ENCODE results near the gene PDGFRA. TPM values are rescaled to one million over a fixed set of nuclear protein-coding genes. Genes with fewer than 3 reads are reported as not detected.
A peak's percentile ranks its signal among the peaks of the same experiment; 100 is the strongest.
"Not testable (repeated sequence)": the region's sequence is repeated elsewhere in the genome, so short reads cannot be mapped to it uniquely, and the experiment has no call there.

PDGFRA gene
- total RNA-seq, 1 experiment from 2014 or later = not detected

DNA sequence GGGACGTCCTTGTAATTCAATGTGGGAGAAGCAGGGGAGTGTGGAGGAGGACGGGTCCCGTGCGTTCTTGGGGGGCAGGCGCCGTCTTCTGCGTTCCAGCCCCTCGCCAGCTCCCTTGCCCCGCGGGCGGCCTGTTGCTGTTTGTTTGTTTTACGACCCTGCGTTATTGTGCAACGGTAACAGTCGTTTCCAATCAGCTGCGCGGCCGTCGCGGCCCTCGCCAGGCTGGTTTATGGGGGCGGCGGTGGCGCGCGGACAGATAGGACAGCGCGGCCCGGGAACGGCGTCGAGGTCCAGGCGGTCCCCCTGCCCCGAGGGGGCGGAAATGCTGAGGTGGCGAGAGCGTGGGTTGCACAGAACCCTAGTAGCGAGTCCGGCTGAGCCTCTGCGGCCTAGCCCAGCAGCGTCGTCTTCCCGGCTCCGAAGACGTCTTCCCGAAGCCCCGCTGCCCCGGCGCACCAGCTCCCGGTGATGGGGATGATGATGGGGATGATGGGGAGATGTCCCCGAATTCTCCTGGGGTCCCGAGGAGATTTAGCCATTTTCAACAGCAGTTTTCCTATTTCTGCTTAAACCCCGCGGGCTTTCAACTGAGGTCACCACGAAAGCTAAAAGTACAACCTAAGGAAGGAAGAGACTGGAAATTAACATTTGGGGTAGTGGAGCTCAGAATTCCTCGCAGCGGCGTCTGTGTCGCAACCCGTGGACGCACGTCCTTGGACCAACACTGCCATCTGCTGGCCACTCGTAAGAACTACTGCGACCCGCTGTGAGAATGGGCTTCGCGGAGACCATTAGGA lies 4.8 kb downstream of the PDGFRA start:
- no peaks in the 10 kb centered on the region for H3K36me3 ChIP-seq (ENCODE audit: low read depth)
- H3F3A ChIP-seq (ENCODE audit: insufficient read depth, low read depth) = no peaks in the 10 kb centered on the region
- no peaks in the 10 kb centered on the region for H4K20me1 ChIP-seq (ENCODE audit: insufficient read depth)
- H3K79me2 ChIP-seq (ENCODE audit: low read depth) = no peaks in the 10 kb centered on the region
- H3K4me1 ChIP-seq (replicated peaks; ENCODE audit: insufficient read depth) = no peaks in the 10 kb centered on the region
- POLR2A ChIA-PET (ENCODE audit: unreplicated experiment) = no interaction called here
- DNase-seq = peak in 1 of 2 experiments; percentile 47
- intact Hi-C loops (cut with micrococcal nuclease; ENCODE audit: unreplicated experiment) = loop anchor here (1.0 to 10.0 kb wide), 6 partner anchors 326 to 1999 kb away; no protein-coding TSS in a partner anchor
- no peaks in the 10 kb centered on the region for H3K27me3 ChIP-seq (ENCODE audit: insufficient read depth, low read depth)
- no peak overlapping the region for H3K27ac ChIP-seq
- H3K4me2 ChIP-seq = peak overlapping the region; percentile 62
- no peak overlapping the region for H2AFZ ChIP-seq
- H3K9me2 ChIP-seq (ENCODE audit: insufficient read depth) = no peaks in the 10 kb centered on the region
- no peaks in the 10 kb centered on the region for H3K9me3 ChIP-seq (ENCODE audit: insufficient read depth, low read depth)
- no peak for TF ChIP-seq EZH2 (IDR thresholded peaks at IDR 0.05; ENCODE audit: low read depth)
- TF ChIP-seq, protein P1, sequence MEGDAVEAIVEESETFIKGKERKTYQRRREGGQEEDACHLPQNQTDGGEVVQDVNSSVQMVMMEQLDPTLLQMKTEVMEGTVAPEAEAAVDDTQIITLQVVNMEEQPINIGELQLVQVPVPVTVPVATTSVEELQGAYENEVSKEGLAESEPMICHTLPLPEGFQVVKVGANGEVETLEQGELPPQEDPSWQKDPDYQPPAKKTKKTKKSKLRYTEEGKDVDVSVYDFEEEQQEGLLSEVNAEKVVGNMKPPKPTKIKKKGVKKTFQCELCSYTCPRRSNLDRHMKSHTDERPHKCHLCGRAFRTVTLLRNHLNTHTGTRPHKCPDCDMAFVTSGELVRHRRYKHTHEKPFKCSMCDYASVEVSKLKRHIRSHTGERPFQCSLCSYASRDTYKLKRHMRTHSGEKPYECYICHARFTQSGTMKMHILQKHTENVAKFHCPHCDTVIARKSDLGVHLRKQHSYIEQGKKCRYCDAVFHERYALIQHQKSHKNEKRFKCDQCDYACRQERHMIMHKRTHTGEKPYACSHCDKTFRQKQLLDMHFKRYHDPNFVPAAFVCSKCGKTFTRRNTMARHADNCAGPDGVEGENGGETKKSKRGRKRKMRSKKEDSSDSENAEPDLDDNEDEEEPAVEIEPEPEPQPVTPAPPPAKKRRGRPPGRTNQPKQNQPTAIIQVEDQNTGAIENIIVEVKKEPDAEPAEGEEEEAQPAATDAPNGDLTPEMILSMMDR (conservative IDR thresholded peaks at IDR 0.05) = peak; percentile 87
- no TSS peak for BruUV-seq (replicated peaks)
- H3K4me3 ChIP-seq = no peak overlapping the region; the same call in 1 of the 2 replicates
- CTCF ChIA-PET = interaction anchor here (0.6 to 1.8 kb wide), 2 partner anchors 66 to 325 kb away, joined by 3 to 11 read pairs; no protein-coding TSS in a partner anchor

DNA sequence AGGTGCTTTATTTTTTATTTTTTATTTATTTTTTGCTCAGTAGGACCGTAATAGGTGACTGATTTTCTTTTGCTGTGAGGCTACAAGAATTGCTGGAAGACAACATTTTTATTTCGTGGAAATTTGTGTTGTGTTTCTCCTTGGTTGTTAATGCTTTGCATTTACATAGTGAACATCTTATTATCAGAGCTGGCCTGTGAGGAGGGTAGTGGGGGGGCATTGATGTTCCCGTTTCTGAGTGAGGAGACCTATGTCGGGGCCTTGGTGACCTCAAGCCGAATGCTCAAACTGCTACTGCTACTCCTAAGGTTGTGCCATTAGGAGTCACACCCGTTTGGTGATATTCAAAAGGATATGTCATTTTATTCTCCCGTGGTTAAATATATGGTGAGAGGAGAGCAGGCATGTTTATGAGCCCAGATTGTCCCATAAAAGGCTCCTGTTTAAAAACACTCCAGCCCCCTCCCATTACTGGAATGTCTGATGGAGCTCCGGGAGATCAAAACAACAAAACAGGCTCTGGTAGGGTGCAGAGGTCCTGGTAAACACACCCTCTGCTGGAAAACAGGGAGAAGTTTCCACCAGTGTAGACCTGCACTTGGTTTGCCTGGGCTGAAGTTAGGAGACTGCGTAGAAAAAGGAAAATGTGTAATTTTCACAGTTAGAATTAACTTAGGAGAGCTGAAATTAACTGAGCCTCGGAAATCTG lies 5.6 kb downstream of the PDGFRA start:
- H3K9me3 ChIP-seq (ENCODE audit: insufficient read depth, low read depth) = no peaks in the 10 kb centered on the region
- H3F3A ChIP-seq (ENCODE audit: insufficient read depth, low read depth) = no peaks in the 10 kb centered on the region
- no peaks in the 10 kb centered on the region for H4K20me1 ChIP-seq (ENCODE audit: insufficient read depth)
- H3K36me3 ChIP-seq (ENCODE audit: low read depth) = no peaks in the 10 kb centered on the region
- CTCF ChIA-PET = interaction anchor here (0.6 to 1.8 kb wide), 2 partner anchors 326 to 1326 kb away, joined by 3 to 11 read pairs; no protein-coding TSS in a partner anchor
- H2AFZ ChIP-seq = no peak overlapping the region
- intact Hi-C loops (cut with micrococcal nuclease; ENCODE audit: unreplicated experiment) = loop anchor here (1.0 to 10.0 kb wide), 5 partner anchors 527 to 2000 kb away; no protein-coding TSS in a partner anchor
- no peaks in the 10 kb centered on the region for H3K27me3 ChIP-seq (ENCODE audit: insufficient read depth, low read depth)
- no peak overlapping the region for H3K27ac ChIP-seq
- POLR2A ChIA-PET (ENCODE audit: unreplicated experiment) = no interaction called here
- no peaks in the 10 kb centered on the region for H3K9me2 ChIP-seq (ENCODE audit: insufficient read depth)
- H3K4me3 ChIP-seq = no peak overlapping the region
- DNase-seq = no peak
- no peaks in the 10 kb centered on the region for H3K4me1 ChIP-seq (replicated peaks; ENCODE audit: insufficient read depth)
- BruUV-seq (replicated peaks) = no TSS peak
- TF ChIP-seq, protein P1 (conservative IDR thresholded peaks at IDR 0.05) = peak; percentile 23; the same call in 1 of the 2 replicates
- no peak for TF ChIP-seq EZH2 (IDR thresholded peaks at IDR 0.05; ENCODE audit: low read depth)
- H3K4me2 ChIP-seq = no peak overlapping the region; the same call in 1 of the 2 replicates
- no peaks in the 10 kb centered on the region for H3K79me2 ChIP-seq (ENCODE audit: low read depth)

DNA sequence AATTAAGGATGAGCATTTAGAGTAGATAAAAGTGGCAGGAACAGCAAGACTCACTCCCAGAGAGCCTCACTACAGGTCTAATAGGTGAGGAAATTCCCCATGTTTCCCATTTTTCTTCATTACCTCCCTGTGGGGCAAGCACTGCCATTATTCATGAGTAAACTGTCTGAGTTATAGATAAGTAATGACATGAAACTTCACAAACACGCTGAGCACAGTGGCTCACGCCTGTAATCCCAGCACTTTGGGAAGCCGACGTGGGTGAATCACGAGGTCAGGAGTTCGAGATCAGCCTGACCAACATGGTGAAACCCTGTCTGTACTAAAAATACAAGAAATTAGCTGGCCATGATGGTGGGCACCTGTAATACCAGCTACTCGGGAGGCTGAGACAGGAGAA lies 7.2 kb downstream of the PDGFRA start:
- H3F3A ChIP-seq (ENCODE audit: insufficient read depth, low read depth); H3K4me1 ChIP-seq (replicated peaks; ENCODE audit: insufficient read depth); H3K79me2 ChIP-seq (ENCODE audit: low read depth); H3K36me3 ChIP-seq (ENCODE audit: low read depth); H2AFZ ChIP-seq; H3K27ac ChIP-seq; H3K4me3 ChIP-seq; POLR2A ChIA-PET (ENCODE audit: unreplicated experiment); H3K4me2 ChIP-seq; BruUV-seq (replicated peaks); H3K9me2 ChIP-seq (ENCODE audit: insufficient read depth); H3K9me3 ChIP-seq (ENCODE audit: insufficient read depth, low read depth); H3K27me3 ChIP-seq (ENCODE audit: insufficient read depth, low read depth); H4K20me1 ChIP-seq (ENCODE audit: insufficient read depth); DNase-seq: not testable (repeated sequence)
- intact Hi-C loops (cut with micrococcal nuclease; ENCODE audit: unreplicated experiment) = loop anchor here (10.0 kb wide), 2 partner anchors 1222 to 1252 kb away; no protein-coding TSS in a partner anchor
- CTCF ChIA-PET = interaction anchor here (0.6 kb wide), 1 partner anchor 87 kb away, joined by 3 read pairs; no protein-coding TSS in a partner anchor

All from PC-9 (cell line).